Neural progenitor cell (in vitro differentiated cells): ENCODE measurements around the gene KRTAP12-2. TPM values are rescaled to one million over a fixed set of nuclear protein-coding genes. Genes with fewer than 3 reads are reported as not detected.
A peak's percentile ranks its signal among the peaks of the same experiment; 100 is the strongest.
"Not testable (repeated sequence)": the region's sequence is repeated elsewhere in the genome, so short reads cannot be mapped to it uniquely, and the experiment has no call there.

Experiments
- DNase-seq: peaks from one replicate; pipeline ENCODE4 v3.0.0-alpha.2; 2016; ENCODE audit warnings: low spot score
- H2AFZ ChIP-seq: fragments of 200-600 bp; sonication (generic); replicated peaks from 2 replicates; pipeline ENCODE4 v1.6.1; 2016; ENCODE audit warnings: antibody characterized with exemption
- H3F3A ChIP-seq: fragments of 200-600 bp; sonication (generic); 2 replicates; pipeline ENCODE4 v1.6.1; 2016; ENCODE audit warnings: antibody characterized with exemption, low read depth
- H3K27ac ChIP-seq: fragments of 200-600 bp; sonication (generic); 2 replicates; pipeline ENCODE4 v1.5.1; 2016; ENCODE audit warnings: mild to moderate bottlenecking
- H3K27me3 ChIP-seq: fragments of 200-600 bp; sonication (generic); 2 replicates; pipeline ENCODE4 v1.6.1; 2016; ENCODE audit warnings: mild to moderate bottlenecking, moderate library complexity
- H3K36me3 ChIP-seq: fragments of 200-600 bp; sonication (generic); 2 replicates; pipeline ENCODE4 v1.5.1; 2016
- H3K4me1 ChIP-seq: fragments of 200-600 bp; sonication (generic); 2 replicates; pipeline ENCODE4 v1.6.1; 2016; ENCODE audit warnings: mixed run types
- H3K4me2 ChIP-seq: fragments of 200-600 bp; sonication (generic); 2 replicates; pipeline ENCODE4 v1.6.1; 2016
- H3K4me3 ChIP-seq: fragments of 200-600 bp; sonication (generic); 2 replicates; pipeline ENCODE4 v1.5.1; 2016
- H3K79me2 ChIP-seq: fragments of 200-600 bp; sonication (generic); 2 replicates; pipeline ENCODE4 v1.6.1; 2016; ENCODE audit warnings: low read depth
- H3K9ac ChIP-seq: fragments of 200-600 bp; sonication (generic); 2 replicates; pipeline ENCODE4 v1.6.1; 2016
- H3K9me3 ChIP-seq: fragments of 200-600 bp; sonication (generic); 2 replicates; pipeline ENCODE4 v1.5.1; 2016; ENCODE audit warnings: low read depth
- H4K20me1 ChIP-seq: fragments of 200-600 bp; sonication (generic); 2 replicates; pipeline ENCODE4 v1.6.1; 2016; ENCODE audit warnings: low read depth
- H3K27ac Mint-ChIP-seq: 3 replicates; pipeline ENCODE4 v1.8.0; 2021; ENCODE audit warnings: mixed read lengths
- H3K27me3 Mint-ChIP-seq: 2 replicates; pipeline ENCODE4 v1.8.0; 2022; ENCODE audit warnings: low read depth, mild to moderate bottlenecking, inconsistent platforms, moderate library complexity, mixed read lengths; ENCODE audit not compliant: insufficient read depth
- H3K36me3 Mint-ChIP-seq: 3 replicates; pipeline ENCODE4 v1.8.0; 2021; ENCODE audit warnings: mixed read lengths
- H3K4me1 Mint-ChIP-seq: 3 replicates; pipeline ENCODE4 v1.8.0; 2021; ENCODE audit warnings: mixed read lengths
- H3K4me3 Mint-ChIP-seq: 3 replicates; pipeline ENCODE4 v1.8.0; 2021; ENCODE audit warnings: mild to moderate bottlenecking, moderate library complexity, mixed read lengths
- H3K9me3 Mint-ChIP-seq: 3 replicates; pipeline ENCODE4 v1.8.0; 2020; ENCODE audit warnings: mixed read lengths
- CTCF ChIP-seq: fragments of 200-600 bp; sonication (generic); IDR thresholded peaks from 2 replicates; pipeline ENCODE4 v1.5.1; 2017; ENCODE audit warnings: antibody characterized with exemption, mild to moderate bottlenecking
- EZH2 ChIP-seq: fragments of 200-600 bp; sonication (generic); IDR thresholded peaks from 2 replicates; pipeline ENCODE4 v1.6.1; 2017; ENCODE audit warnings: antibody characterized with exemption, mild to moderate bottlenecking, moderate library complexity
- EZH2phosphoT487 ChIP-seq: fragments of 200-600 bp; sonication (generic); IDR thresholded peaks from 2 replicates; pipeline ENCODE4 v1.6.1; 2017; ENCODE audit warnings: antibody characterized with exemption
- total RNA-seq: library from RNA; depleted of rRNA; stranded (reverse); fragments of >200 nt; gene quantifications from 2 replicates; pipeline ENCODE4 v1.2.3, GENCODE V29; 2015; ENCODE audit warnings: low replicate concordance

The KRTAP12-2 gene
- total RNA-seq, 1 donor from 2014 or later = not detected

DNA sequence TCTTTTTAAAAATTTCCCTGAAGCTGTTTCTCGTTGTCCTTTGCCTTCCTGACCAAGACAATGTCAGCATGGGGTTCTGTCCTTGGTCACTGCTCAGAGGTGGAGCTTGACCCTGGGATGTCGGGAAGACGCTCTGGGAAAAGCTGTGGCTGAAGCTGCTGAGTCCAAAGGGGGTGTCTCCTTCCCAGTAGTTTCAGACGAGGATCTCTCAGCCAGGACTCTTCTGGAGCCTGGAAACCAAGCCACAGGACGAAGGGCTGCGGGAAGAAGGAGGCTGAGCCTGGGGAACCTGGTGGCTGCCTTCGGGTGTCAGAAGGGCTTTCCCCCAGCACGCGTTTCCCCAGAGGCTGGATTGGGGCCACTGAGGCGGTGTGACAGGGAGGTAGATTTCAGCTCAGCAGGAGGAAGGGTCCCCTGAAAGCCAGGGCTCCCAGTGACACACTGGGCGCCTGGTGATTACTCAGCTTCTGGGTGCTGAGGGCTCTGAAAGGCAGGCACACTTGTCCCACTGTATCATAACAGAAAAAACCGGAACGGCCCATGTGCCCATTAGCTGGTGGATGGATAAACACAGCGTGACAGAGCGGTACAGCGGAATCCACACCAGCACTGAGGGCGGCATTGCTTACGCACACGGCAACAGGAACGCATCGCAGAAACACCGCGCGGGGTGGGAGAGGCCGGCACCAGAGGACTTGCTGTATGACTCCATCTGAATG lies 20.3 kb upstream of the KRTAP12-2 start:
- no peak for DNase-seq
- H3K9ac ChIP-seq = no peak overlapping the region
- H3K27me3 Mint-ChIP-seq = peaks cover 24% of the 10 kb centered on the region

GRCh38 chr21:44686000-44686781 lies 19.5 kb upstream of the KRTAP12-2 start:
- Mint-ChIP-seq H3K4me3 (peak overlapping the region; percentile 75), H3K36me3 (no peaks in the 10 kb centered on the region), H3K27ac (peak overlapping the region; percentile 78), H3K4me1 (peaks cover 23% of the 10 kb centered on the region), H3K27me3 (peaks cover 24% of the 10 kb centered on the region), H3K9me3 (peaks cover 7% of the 10 kb centered on the region)
- TF ChIP-seq EZH2phosphoT487 (peak; percentile 65), CTCF (peak; percentile 9), EZH2 (no peak)
- H3F3A ChIP-seq = peaks cover 9% of the 10 kb centered on the region
- H3K9me3 ChIP-seq = no peaks in the 10 kb centered on the region
- H3K27ac ChIP-seq = no peak overlapping the region
- no peaks in the 10 kb centered on the region for H3K36me3 ChIP-seq
- H3K79me2 ChIP-seq = no peaks in the 10 kb centered on the region
- no peaks in the 10 kb centered on the region for H4K20me1 ChIP-seq
- no peak overlapping the region for H3K4me3 ChIP-seq
- H3K27me3 ChIP-seq = peaks cover 19% of the 10 kb centered on the region
- peak overlapping the region; percentile 26 for H3K4me2 ChIP-seq
- H3K4me1 ChIP-seq = peaks cover 12% of the 10 kb centered on the region
- no peak overlapping the region for H3K9ac ChIP-seq
- peak; percentile 78 for DNase-seq
- no peak overlapping the region for H2AFZ ChIP-seq

More for the DNA sequence above, 20.3 kb upstream of the KRTAP12-2 start:
- H3K27ac ChIP-seq = no peak overlapping the region
- no peaks in the 10 kb centered on the region for H4K20me1 ChIP-seq
- peaks cover 9% of the 10 kb centered on the region for H3F3A ChIP-seq
- Mint-ChIP-seq H3K36me3 (no peaks in the 10 kb centered on the region), H3K4me1 (peaks cover 23% of the 10 kb centered on the region), H3K9me3 (peaks cover 11% of the 10 kb centered on the region), H3K4me3 (peak overlapping the region; percentile 75), H3K27ac (peak overlapping the region; percentile 73)
- H2AFZ ChIP-seq = no peak overlapping the region
- H3K79me2 ChIP-seq = no peaks in the 10 kb centered on the region
- H3K9me3 ChIP-seq = no peaks in the 10 kb centered on the region
- H3K4me3 ChIP-seq = no peak overlapping the region
- no peaks in the 10 kb centered on the region for H3K36me3 ChIP-seq
- TF ChIP-seq EZH2 (no peak), EZH2phosphoT487 (no peak), CTCF (no peak)
- peaks cover 19% of the 10 kb centered on the region for H3K27me3 ChIP-seq
- H3K4me1 ChIP-seq = peaks cover 12% of the 10 kb centered on the region
- peak overlapping the region; percentile 26 for H3K4me2 ChIP-seq

- not testable (repeated sequence) for H4K20me1 ChIP-seq, H3F3A ChIP-seq, H3K36me3 ChIP-seq, DNase-seq, H3K4me2 ChIP-seq, H3K4me3 ChIP-seq, H3K9ac ChIP-seq, H3K27ac Mint-ChIP-seq, H3K36me3 Mint-ChIP-seq, H3K27ac ChIP-seq, H2AFZ ChIP-seq, H3K9me3 ChIP-seq, H3K4me3 Mint-ChIP-seq, H3K79me2 ChIP-seq, H3K9me3 Mint-ChIP-seq
- Mint-ChIP-seq H3K27me3 (peaks cover 20% of the 10 kb centered on the region), H3K4me1 (peaks cover 23% of the 10 kb centered on the region)
- peaks cover 12% of the 10 kb centered on the region for H3K4me1 ChIP-seq
- H3K27me3 ChIP-seq = peaks cover 19% of the 10 kb centered on the region
These were observed 18.3 kb upstream of the KRTAP12-2 start for GRCh38 chr21:44685050-44685449.
